Kidney capillary endothelial cell (primary cell): Measurements from ENCODE around the gene SPSB4.
"Not testable (repeated sequence)": the region's sequence is repeated elsewhere in the genome, so short reads cannot be mapped to it uniquely, and the experiment has no call there.

Experiments
- DNase-seq: peaks from one replicate; pipeline ENCODE4 v3.0.0-alpha.2; 2018; ENCODE audit warnings: low spot score

SPSB4 gene

GRCh38 chr3:141050576-141051442 is at the start of gene SPSB4:
TSS of gene SPSB4 (plus strand) at chr3:141051347. CDS start at chr3:141066105, 14,758 bp downstream.
- DNase-seq, result peak; percentile 21

- DNase-seq, result no peak
These were observed 44.8 kb upstream of the SPSB4 start for GRCh38 chr3:141006344-141006743.

GRCh38 chr3:141009496-141009895 is 41.7 kb upstream of the SPSB4 start:
- DNase-seq, result no peak

GRCh38 chr3:141011232-141011996 is 39.7 kb upstream of the SPSB4 start:
- DNase-seq, result peak; percentile 64

GRCh38 chr3:141011997-141012262 is 39.2 kb upstream of the SPSB4 start:
- no peak for DNase-seq

- DNase-seq, result no peak
These were observed 38.6 kb upstream of the SPSB4 start for GRCh38 chr3:141012571-141012970.

- no peak for DNase-seq
These were observed 35.7 kb upstream of the SPSB4 start for GRCh38 chr3:141015481-141015880.

- DNase-seq, result not testable (repeated sequence)
These were observed 33.5 kb upstream of the SPSB4 start for GRCh38 chr3:141017366-141018322.

- DNase-seq, result no peak
These were observed 31.9 kb upstream of the SPSB4 start for GRCh38 chr3:141019244-141019643.

GRCh38 chr3:141020143-141020830 is 30.9 kb upstream of the SPSB4 start:
- DNase-seq, result no peak

- DNase-seq, result no peak
These were observed 29.9 kb upstream of the SPSB4 start for GRCh38 chr3:141021261-141021660.

GRCh38 chr3:141030296-141030695 is 20.9 kb upstream of the SPSB4 start:
- no peak for DNase-seq

- DNase-seq, result no peak
These were observed 11.6 kb upstream of the SPSB4 start for GRCh38 chr3:141039589-141039988.

- no peak for DNase-seq
These were observed 6.2 kb upstream of the SPSB4 start for GRCh38 chr3:141044695-141045641.

GRCh38 chr3:141045849-141046248 is 5.3 kb upstream of the SPSB4 start:
- no peak for DNase-seq

GRCh38 chr3:141047168-141047567 is 4.0 kb upstream of the SPSB4 start:
- no peak for DNase-seq

GRCh38 chr3:141049681-141050080 is 1.5 kb upstream of the SPSB4 start:
- no peak for DNase-seq

GRCh38 chr3:141051443-141052200 is 475 bp downstream of the SPSB4 start:
- no peak for DNase-seq

- no peak for DNase-seq
These were observed 1.3 kb downstream of the SPSB4 start for GRCh38 chr3:141052201-141053069.
